HEK293 (cell line): Measurements from ENCODE around the gene MBD6.

ENCODE experiments used
- GLI4 ChIP-seq: fragments of 450-650 bp; formaldehyde crosslinking; IDR thresholded peaks from 2 replicates; pipeline ENCODE4 v1.5.1; 2016; ENCODE audit warnings: missing biosample characterization, missing genetic modification characterization
- KLF9 ChIP-seq: fragments of 450-650 bp; formaldehyde crosslinking; IDR thresholded peaks from 2 replicates; pipeline ENCODE4 v1.5.1; 2016; ENCODE audit warnings: missing biosample characterization, missing genetic modification characterization, low read depth
- REPIN1 ChIP-seq: fragments of 450-650 bp; formaldehyde crosslinking; IDR thresholded peaks from 2 replicates; pipeline ENCODE4 v1.5.1; 2017; ENCODE audit warnings: missing biosample characterization, missing genetic modification characterization, low read depth
- YY2 ChIP-seq: fragments of 450-650 bp; formaldehyde crosslinking; IDR thresholded peaks from 2 replicates; pipeline ENCODE4 v1.5.1; 2016; ENCODE audit warnings: missing biosample characterization, missing genetic modification characterization
- ZBTB44 ChIP-seq: fragments of 450-650 bp; IDR thresholded peaks from 2 replicates; pipeline ENCODE4 v1.5.1; 2018; ENCODE audit warnings: missing biosample characterization, mild to moderate bottlenecking, missing genetic modification characterization
- ZBTB49 ChIP-seq: fragments of 450-650 bp; formaldehyde crosslinking; IDR thresholded peaks from 2 replicates; pipeline ENCODE4 v1.5.1; 2016; ENCODE audit warnings: missing biosample characterization, missing genetic modification characterization, low read depth
- ZFP69B ChIP-seq: fragments of 450-650 bp; formaldehyde crosslinking; IDR thresholded peaks from 2 replicates; pipeline ENCODE4 v1.5.1; 2016; ENCODE audit warnings: missing biosample characterization, missing genetic modification characterization
- ZNF610 ChIP-seq: fragments of 450-650 bp; formaldehyde crosslinking; IDR thresholded peaks from 2 replicates; pipeline ENCODE4 v1.5.1; 2016; ENCODE audit warnings: missing biosample characterization, missing genetic modification characterization, borderline replicate concordance
- ZNF777 ChIP-seq: fragments of 450-650 bp; formaldehyde crosslinking; IDR thresholded peaks from 2 replicates; pipeline ENCODE4 v1.5.1; 2017; ENCODE audit warnings: missing biosample characterization, missing genetic modification characterization, borderline replicate concordance
- ZSCAN18 ChIP-seq: fragments of 450-650 bp; formaldehyde crosslinking; IDR thresholded peaks from 2 replicates; pipeline ENCODE4 v1.5.1; 2016; ENCODE audit warnings: missing biosample characterization, missing genetic modification characterization
- ZSCAN23 ChIP-seq: fragments of 450-650 bp; formaldehyde crosslinking; IDR thresholded peaks from 2 replicates; pipeline ENCODE4 v1.5.1; 2016; ENCODE audit warnings: missing biosample characterization, missing genetic modification characterization
- TF ChIP-seq, protein P1 (sequence below): fragments of 450-650 bp; formaldehyde crosslinking; IDR thresholded peaks from 2 replicates; pipeline ENCODE4 v1.5.1; 2016; ENCODE audit warnings: missing biosample characterization, missing genetic modification characterization
- TF ChIP-seq, protein P2 (sequence below): fragments of 450-650 bp; formaldehyde crosslinking; IDR thresholded peaks from 2 replicates; pipeline ENCODE4 v1.5.1; 2017; ENCODE audit warnings: missing biosample characterization, missing genetic modification characterization
- TF ChIP-seq, protein P3 (sequence below): fragments of 450-650 bp; formaldehyde crosslinking; IDR thresholded peaks from 2 replicates; pipeline ENCODE4 v1.5.1; 2017; ENCODE audit warnings: missing biosample characterization, missing genetic modification characterization

- TF ChIP-seq ZBTB49 (tag by site-specific recombination), result no peak
- no peak for TF ChIP-seq YY2 (tag by site-specific recombination)
- TF ChIP-seq ZNF610 (tag by site-specific recombination), result no peak
- TF ChIP-seq REPIN1 (tag by site-specific recombination), result no peak
- TF ChIP-seq, protein P1, sequence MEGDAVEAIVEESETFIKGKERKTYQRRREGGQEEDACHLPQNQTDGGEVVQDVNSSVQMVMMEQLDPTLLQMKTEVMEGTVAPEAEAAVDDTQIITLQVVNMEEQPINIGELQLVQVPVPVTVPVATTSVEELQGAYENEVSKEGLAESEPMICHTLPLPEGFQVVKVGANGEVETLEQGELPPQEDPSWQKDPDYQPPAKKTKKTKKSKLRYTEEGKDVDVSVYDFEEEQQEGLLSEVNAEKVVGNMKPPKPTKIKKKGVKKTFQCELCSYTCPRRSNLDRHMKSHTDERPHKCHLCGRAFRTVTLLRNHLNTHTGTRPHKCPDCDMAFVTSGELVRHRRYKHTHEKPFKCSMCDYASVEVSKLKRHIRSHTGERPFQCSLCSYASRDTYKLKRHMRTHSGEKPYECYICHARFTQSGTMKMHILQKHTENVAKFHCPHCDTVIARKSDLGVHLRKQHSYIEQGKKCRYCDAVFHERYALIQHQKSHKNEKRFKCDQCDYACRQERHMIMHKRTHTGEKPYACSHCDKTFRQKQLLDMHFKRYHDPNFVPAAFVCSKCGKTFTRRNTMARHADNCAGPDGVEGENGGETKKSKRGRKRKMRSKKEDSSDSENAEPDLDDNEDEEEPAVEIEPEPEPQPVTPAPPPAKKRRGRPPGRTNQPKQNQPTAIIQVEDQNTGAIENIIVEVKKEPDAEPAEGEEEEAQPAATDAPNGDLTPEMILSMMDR (tag by site-specific recombination), result no peak
- no peak for TF ChIP-seq ZBTB44
- TF ChIP-seq ZFP69B (tag by site-specific recombination), result no peak
- no peak for TF ChIP-seq ZSCAN18 (tag by site-specific recombination)
- no peak for TF ChIP-seq ZSCAN23 (tag by site-specific recombination)
- no peak for TF ChIP-seq KLF9 (tag by site-specific recombination)
- TF ChIP-seq, protein P2, sequence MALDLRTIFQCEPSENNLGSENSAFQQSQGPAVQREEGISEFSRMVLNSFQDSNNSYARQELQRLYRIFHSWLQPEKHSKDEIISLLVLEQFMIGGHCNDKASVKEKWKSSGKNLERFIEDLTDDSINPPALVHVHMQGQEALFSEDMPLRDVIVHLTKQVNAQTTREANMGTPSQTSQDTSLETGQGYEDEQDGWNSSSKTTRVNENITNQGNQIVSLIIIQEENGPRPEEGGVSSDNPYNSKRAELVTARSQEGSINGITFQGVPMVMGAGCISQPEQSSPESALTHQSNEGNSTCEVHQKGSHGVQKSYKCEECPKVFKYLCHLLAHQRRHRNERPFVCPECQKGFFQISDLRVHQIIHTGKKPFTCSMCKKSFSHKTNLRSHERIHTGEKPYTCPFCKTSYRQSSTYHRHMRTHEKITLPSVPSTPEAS (tag by site-specific recombination), result no peak
- TF ChIP-seq, protein P3, sequence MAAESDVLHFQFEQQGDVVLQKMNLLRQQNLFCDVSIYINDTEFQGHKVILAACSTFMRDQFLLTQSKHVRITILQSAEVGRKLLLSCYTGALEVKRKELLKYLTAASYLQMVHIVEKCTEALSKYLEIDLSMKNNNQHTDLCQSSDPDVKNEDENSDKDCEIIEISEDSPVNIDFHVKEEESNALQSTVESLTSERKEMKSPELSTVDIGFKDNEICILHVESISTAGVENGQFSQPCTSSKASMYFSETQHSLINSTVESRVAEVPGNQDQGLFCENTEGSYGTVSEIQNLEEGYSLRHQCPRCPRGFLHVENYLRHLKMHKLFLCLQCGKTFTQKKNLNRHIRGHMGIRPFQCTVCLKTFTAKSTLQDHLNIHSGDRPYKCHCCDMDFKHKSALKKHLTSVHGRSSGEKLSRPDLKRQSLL (tag by site-specific recombination), result no peak
- TF ChIP-seq GLI4 (tag by site-specific recombination), result no peak
- TF ChIP-seq ZNF777, result no peak
These were observed 36.9 kb upstream of the MBD6 start for GRCh38 chr12:57485695-57486094.
